ENCODE results near the gene WFDC1. TPM values are rescaled to one million over a fixed set of nuclear protein-coding genes. Genes with fewer than 3 reads are reported as not detected.

Gene WFDC1
- total RNA-seq, 1 experiment from 2014 or later = not detected

DNA sequence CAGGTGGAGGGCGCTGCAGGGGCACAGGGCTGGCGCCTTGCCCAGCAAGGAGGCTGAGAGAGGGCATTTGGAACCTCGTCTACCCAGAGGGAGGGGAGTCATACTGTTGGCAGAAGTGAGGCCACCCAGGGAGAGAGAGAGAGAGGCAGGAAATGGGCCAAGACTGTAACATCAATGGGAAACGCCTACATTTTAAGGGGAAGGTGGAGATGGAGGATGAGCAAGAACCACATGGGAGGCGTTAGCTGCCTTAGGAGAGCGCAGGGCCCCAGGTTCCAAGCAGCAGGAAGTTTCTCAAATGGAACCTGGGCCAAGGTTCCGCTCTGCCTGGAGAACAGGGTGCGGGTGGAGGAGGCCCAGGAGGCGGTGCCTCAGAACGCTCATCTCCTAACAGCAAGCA is 2.7 kb upstream of the WFDC1 start:
- Histone ChIP-seq H3K4me1 (0 out of 2 replicates have a peak, but pooled peaks cover 10% of the 10 kb centered on the region), H3K27me3 (replicated peaks; ENCODE audit: control insufficient read depth, insufficient read depth, low read length) (no peaks in the 10 kb centered on the region; the same call in 1 of the 2 replicates), H3K9me3 (no peaks in the 10 kb centered on the region), H3K36me3 (ENCODE audit: control insufficient read depth, insufficient read depth, low read length) (no peaks in the 10 kb centered on the region), H3K4me3 (ENCODE audit: low read depth, low read length) (no peak overlapping the region)
- no peaks in the 10 kb centered on the region for H3K36me3 Mint-ChIP-seq (ENCODE audit: insufficient read depth, unreplicated experiment)
- no peak for DNase-seq
- no peak overlapping the region for H3K4me3 Mint-ChIP-seq (ENCODE audit: unreplicated experiment)
- H3K27ac Mint-ChIP-seq (ENCODE audit: unreplicated experiment) = no peak overlapping the region
- POLR2A ChIA-PET = no interaction called here
- H3K9me3 Mint-ChIP-seq (ENCODE audit: unreplicated experiment) = peaks cover 7% of the 10 kb centered on the region
- TF ChIP-seq, protein P1, sequence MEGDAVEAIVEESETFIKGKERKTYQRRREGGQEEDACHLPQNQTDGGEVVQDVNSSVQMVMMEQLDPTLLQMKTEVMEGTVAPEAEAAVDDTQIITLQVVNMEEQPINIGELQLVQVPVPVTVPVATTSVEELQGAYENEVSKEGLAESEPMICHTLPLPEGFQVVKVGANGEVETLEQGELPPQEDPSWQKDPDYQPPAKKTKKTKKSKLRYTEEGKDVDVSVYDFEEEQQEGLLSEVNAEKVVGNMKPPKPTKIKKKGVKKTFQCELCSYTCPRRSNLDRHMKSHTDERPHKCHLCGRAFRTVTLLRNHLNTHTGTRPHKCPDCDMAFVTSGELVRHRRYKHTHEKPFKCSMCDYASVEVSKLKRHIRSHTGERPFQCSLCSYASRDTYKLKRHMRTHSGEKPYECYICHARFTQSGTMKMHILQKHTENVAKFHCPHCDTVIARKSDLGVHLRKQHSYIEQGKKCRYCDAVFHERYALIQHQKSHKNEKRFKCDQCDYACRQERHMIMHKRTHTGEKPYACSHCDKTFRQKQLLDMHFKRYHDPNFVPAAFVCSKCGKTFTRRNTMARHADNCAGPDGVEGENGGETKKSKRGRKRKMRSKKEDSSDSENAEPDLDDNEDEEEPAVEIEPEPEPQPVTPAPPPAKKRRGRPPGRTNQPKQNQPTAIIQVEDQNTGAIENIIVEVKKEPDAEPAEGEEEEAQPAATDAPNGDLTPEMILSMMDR (IDR thresholded peaks at IDR 0.05; ENCODE audit: insufficient read depth in 1 of 2, low read depth in 1 of 2, low read length in 1 of 2, severe bottlenecking in 1 of 2, unreplicated experiment in 1 of 2) = no peak
- intact Hi-C loops (cut with micrococcal nuclease; ENCODE audit: unreplicated experiment) = no loop called here
- H3K27me3 Mint-ChIP-seq (ENCODE audit: insufficient read depth, unreplicated experiment) = peaks cover 32% of the 10 kb centered on the region
- CTCF ChIA-PET = interaction anchor here (0.6 kb wide), 1 partner anchor 380 kb away, joined by 3 read pairs; no protein-coding TSS in a partner anchor
- BruUV-seq (replicated peaks) = no TSS peak
- H3K4me1 Mint-ChIP-seq (ENCODE audit: low read depth, unreplicated experiment) = peaks cover 5% of the 10 kb centered on the region

DNA sequence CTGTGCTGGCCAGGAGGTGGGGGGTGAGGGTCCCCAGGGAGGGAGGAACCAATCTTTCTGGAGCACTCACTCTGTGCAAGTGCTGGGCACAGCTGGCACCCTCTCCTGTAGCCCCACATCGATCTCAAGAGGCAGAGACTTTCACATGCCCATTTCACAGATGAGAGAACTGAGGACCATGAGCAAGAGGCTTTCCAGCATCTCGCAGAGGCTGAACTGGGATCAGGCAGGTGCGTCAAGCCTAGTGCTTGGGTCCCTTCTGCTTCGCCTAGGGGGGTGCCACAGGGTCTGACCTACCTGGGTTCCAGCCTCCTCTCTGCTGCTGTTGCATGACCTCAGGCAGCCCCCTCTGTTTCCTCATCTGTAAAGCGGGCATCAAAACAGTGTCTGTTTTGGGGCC is 1.3 kb upstream of the WFDC1 start:
- no peaks in the 10 kb centered on the region; the same call in 1 of the 2 replicates for H3K27me3 ChIP-seq (replicated peaks; ENCODE audit: control insufficient read depth, insufficient read depth, low read length)
- POLR2A ChIA-PET = no interaction called here
- no TSS peak for BruUV-seq (replicated peaks)
- CTCF ChIA-PET = no interaction called here
- TF ChIP-seq, protein P1 (IDR thresholded peaks at IDR 0.05; ENCODE audit: insufficient read depth in 1 of 2, low read depth in 1 of 2, low read length in 1 of 2, severe bottlenecking in 1 of 2, unreplicated experiment in 1 of 2) = no peak
- Mint-ChIP-seq H3K4me1 (ENCODE audit: low read depth, unreplicated experiment) (peaks cover 5% of the 10 kb centered on the region), H3K4me3 (ENCODE audit: unreplicated experiment) (no peak overlapping the region), H3K9me3 (ENCODE audit: unreplicated experiment) (no peaks in the 10 kb centered on the region), H3K27ac (ENCODE audit: unreplicated experiment) (no peak overlapping the region), H3K36me3 (ENCODE audit: insufficient read depth, unreplicated experiment) (no peaks in the 10 kb centered on the region), H3K27me3 (ENCODE audit: insufficient read depth, unreplicated experiment) (peaks cover 26% of the 10 kb centered on the region)
- intact Hi-C loops (cut with micrococcal nuclease; ENCODE audit: unreplicated experiment) = no loop called here
- H3K36me3 ChIP-seq (ENCODE audit: control insufficient read depth, insufficient read depth, low read length) = no peaks in the 10 kb centered on the region
- H3K4me1 ChIP-seq = 0 out of 2 replicates have a peak, but pooled peaks cover 10% of the 10 kb centered on the region
- no peaks in the 10 kb centered on the region for H3K9me3 ChIP-seq
- H3K4me3 ChIP-seq (ENCODE audit: low read depth, low read length) = no peak overlapping the region
- no peak for DNase-seq

DNA sequence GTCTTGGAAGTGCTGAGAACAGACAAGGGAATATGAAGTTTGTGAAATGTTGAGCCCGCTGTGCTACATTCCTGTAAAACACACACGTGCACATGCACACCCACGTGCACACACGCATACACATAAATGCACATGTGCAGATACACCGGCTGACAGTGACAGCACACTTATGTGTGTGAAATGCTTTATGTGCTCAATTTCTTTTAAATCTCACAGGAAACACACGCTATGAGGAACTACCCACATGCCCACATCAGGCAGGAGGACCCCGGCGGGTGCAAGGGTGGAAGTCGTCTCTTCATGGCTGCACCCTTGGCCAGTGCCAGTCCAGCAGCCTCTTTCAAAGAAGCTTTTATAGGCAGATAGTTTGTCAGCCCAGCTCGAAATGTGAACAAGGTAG is 561 bp upstream of the WFDC1 start:
- Mint-ChIP-seq H3K4me1 (ENCODE audit: low read depth, unreplicated experiment) (peaks cover 5% of the 10 kb centered on the region), H3K36me3 (ENCODE audit: insufficient read depth, unreplicated experiment) (no peaks in the 10 kb centered on the region), H3K27me3 (ENCODE audit: insufficient read depth, unreplicated experiment) (peaks cover 24% of the 10 kb centered on the region), H3K9me3 (ENCODE audit: unreplicated experiment) (no peaks in the 10 kb centered on the region), H3K27ac (ENCODE audit: unreplicated experiment) (no peak overlapping the region), H3K4me3 (ENCODE audit: unreplicated experiment) (no peak overlapping the region)
- H3K4me3 ChIP-seq (ENCODE audit: low read depth, low read length) = no peak overlapping the region
- no peaks in the 10 kb centered on the region for H3K36me3 ChIP-seq (ENCODE audit: control insufficient read depth, insufficient read depth, low read length)
- BruUV-seq (replicated peaks) = no TSS peak
- CTCF ChIA-PET = no interaction called here
- no peaks in the 10 kb centered on the region for H3K9me3 ChIP-seq
- intact Hi-C loops (cut with micrococcal nuclease; ENCODE audit: unreplicated experiment) = no loop called here
- H3K4me1 ChIP-seq = 0 out of 2 replicates have a peak, but pooled peaks cover 10% of the 10 kb centered on the region
- DNase-seq = no peak
- no peaks in the 10 kb centered on the region; the same call in 1 of the 2 replicates for H3K27me3 ChIP-seq (replicated peaks; ENCODE audit: control insufficient read depth, insufficient read depth, low read length)
- POLR2A ChIA-PET = no interaction called here
- TF ChIP-seq, protein P1 (IDR thresholded peaks at IDR 0.05; ENCODE audit: insufficient read depth in 1 of 2, low read depth in 1 of 2, low read length in 1 of 2, severe bottlenecking in 1 of 2, unreplicated experiment in 1 of 2) = no peak

Data from Caco-2 (cell line).